ENCODE measurements around the gene PRKG1.

DNA sequence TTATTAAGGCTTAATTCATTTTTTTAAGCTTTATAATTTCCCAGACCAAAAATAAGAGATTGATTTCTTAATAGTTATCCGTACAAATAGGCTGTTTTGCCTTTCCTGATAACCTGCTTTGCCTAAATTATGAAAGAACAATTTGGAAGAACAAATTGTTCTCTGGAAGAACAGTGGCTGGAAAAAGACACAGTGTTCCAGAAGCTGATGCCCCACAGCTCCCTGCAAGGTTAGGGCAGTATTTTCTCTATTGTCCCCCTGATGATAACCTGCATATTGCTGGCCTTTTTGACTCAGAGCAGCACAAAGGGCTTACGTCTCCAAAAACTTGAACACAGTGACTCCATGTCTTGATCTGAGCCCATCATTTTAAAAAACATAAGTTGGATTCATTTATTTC, 473.7 kb downstream of the PRKG1 start:
- TF ChIP-seq, protein P1, sequence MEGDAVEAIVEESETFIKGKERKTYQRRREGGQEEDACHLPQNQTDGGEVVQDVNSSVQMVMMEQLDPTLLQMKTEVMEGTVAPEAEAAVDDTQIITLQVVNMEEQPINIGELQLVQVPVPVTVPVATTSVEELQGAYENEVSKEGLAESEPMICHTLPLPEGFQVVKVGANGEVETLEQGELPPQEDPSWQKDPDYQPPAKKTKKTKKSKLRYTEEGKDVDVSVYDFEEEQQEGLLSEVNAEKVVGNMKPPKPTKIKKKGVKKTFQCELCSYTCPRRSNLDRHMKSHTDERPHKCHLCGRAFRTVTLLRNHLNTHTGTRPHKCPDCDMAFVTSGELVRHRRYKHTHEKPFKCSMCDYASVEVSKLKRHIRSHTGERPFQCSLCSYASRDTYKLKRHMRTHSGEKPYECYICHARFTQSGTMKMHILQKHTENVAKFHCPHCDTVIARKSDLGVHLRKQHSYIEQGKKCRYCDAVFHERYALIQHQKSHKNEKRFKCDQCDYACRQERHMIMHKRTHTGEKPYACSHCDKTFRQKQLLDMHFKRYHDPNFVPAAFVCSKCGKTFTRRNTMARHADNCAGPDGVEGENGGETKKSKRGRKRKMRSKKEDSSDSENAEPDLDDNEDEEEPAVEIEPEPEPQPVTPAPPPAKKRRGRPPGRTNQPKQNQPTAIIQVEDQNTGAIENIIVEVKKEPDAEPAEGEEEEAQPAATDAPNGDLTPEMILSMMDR (IDR thresholded peaks at IDR 0.05): no peak
- no peak for TF ChIP-seq POLR2A (IDR thresholded peaks at IDR 0.05)
